Measurements from ENCODE around the gene NELFB.

Gene NELFB

DNA sequence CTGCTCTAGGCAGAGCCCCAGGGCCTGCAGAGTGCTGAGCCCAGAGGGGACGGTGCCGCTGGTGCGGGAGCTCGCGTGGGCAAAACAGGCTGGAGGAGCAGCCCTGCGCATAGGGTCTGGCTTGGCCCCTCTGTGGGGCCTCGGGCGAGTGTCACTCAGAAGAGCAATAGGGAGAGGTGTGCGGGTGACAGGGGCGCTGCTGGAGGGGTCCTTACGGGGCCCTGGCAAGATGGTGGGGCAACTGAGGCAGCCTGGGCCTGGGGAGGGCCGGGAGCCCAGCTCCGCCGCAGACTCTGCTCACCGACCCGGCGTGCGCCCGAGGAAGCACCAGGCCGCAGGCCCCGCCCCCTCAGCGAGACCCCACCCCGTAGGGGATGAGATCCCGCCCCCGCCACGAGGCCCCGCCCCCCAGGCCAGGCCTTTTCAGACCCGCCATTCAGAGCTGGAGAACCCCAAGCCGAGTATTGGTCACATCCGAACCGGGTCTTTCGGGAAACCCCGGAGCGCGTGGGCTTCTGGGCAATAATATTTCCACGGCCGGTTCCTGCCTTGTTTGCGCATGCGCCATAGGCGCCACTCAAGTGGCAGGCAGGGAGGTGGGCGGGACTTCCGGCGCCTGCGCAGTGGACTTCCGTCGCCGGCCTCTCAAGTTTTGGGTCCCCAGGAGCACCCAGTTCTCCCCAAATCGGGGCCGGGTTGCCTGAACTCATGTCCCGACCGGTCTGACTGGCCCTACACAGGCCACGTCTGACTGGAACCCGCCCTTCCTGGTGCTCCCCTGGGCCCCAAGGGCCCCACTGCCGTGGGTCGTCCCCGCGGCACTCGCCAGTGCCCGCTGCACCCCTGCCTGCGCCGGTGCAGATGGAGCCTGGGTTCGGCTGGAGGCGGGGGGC, 31.8 kb upstream of the NELFB start:
- peak; percentile 92 for DNase-seq

GRCh38 chr9:137224830-137225694, 30.1 kb upstream of the NELFB start, which contains the start of gene CYSRT1:
Gene CYSRT1, plus strand, starts transcription at chr9:137225174. Its CDS starts 448 bp downstream, at chr9:137225622.
- DNase-seq, result no peak

DNA sequence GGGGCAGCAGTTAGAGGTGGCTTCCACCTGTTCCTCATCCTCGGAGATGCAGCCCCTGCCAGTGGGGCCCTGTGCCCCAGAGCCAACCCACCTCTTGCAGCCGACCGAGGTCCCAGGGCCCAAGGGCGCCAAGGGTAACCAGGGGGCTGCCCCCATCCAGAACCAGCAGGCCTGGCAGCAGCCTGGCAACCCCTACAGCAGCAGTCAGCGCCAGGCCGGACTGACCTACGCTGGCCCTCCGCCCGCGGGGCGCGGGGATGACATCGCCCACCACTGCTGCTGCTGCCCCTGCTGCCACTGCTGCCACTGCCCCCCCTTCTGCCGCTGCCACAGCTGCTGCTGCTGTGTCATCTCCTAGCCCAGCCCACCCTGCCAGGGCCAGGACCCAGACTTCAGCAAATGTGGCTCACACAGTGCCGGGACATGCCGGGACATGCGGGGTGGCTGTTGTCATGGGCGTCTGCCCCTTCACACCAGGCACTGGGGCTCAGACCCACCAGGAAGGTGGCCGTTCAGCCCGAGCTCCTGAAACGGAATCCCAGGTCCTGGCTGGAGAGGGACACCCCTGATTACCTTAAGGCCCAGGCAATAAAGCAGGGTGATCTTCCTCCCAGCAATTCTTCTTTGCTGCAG, 29.3 kb upstream of the NELFB start:
- no peak for DNase-seq

DNA sequence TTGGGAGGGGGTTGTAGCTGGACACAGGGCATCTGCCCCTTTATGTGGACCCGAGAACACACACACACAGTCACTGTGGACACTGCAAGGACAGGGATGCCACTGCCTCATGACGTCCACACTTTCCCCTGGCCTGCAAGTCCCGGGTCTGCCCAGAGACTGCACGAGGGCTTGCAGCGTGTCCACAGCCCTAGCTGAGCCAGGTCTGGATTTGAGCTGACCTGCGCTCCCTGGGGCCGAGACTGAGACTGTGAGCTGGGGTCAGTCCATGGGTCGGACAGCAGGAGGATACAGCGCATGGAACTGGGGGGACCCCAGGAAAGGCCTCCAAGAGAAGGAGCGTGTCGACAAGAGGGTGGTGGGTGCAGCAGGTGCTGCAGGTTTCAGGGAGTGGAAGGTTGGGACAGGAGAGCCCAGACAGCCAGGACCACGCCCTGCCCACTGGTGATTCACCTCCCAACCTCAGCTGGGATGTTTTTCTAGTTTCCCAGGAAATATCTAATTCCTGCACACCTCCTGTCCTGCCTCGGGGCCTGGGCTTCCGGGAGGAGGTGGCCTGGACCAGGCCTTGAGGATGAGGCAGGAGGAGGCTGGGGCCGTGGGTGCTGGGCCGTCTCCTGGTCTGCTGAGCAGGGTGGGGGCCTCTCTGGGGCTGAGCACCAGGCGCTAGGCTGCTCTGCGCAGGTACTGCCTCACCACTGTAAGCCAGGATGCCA, 28.6 kb upstream of the NELFB start:
- DNase-seq, result no peak

- no peak for DNase-seq
Measured at GRCh38 chr9:137227054-137227852, 27.9 kb upstream of the NELFB start, which contains the start of gene RNF224. Gene RNF224, plus strand, starts transcription at chr9:137227502. Its CDS starts 834 bp downstream, at chr9:137228336.

DNA sequence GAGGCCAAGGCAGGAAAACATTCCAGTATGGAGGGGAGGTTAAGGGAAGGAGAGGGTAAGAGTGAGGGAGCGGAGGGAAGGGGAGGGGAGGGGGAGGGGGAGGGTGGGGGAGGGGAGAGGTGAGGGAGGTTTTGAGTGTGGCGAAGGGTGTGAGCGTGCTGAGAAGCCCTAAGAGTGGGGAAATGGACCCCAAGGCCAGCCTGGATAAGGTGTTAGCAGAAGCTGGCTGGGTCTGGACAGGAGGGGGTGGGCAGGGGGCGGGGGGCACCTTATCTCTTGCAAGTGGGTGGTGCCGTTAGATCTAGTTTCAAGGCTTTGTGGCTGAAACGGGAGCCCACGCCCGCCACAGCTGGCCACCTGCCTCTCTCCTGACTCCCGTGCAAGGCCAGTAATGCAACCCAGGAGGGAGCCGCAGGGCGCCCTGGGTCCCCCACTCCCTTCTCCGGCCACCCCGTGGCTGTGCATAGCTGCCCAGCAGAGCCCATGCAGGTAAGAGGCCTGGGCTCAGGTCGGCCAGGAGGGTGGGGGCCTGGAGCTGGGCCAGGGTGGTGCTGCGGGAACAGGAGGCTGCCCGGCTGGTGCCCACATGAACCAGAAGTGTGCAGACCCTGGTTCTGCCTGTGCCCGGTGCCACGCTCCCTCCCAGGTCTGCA, 27.1 kb upstream of the NELFB start:
- no peak for DNase-seq

- no peak for DNase-seq
Measured at GRCh38 chr9:137228506-137228967, 26.6 kb upstream of the NELFB start.

DNA sequence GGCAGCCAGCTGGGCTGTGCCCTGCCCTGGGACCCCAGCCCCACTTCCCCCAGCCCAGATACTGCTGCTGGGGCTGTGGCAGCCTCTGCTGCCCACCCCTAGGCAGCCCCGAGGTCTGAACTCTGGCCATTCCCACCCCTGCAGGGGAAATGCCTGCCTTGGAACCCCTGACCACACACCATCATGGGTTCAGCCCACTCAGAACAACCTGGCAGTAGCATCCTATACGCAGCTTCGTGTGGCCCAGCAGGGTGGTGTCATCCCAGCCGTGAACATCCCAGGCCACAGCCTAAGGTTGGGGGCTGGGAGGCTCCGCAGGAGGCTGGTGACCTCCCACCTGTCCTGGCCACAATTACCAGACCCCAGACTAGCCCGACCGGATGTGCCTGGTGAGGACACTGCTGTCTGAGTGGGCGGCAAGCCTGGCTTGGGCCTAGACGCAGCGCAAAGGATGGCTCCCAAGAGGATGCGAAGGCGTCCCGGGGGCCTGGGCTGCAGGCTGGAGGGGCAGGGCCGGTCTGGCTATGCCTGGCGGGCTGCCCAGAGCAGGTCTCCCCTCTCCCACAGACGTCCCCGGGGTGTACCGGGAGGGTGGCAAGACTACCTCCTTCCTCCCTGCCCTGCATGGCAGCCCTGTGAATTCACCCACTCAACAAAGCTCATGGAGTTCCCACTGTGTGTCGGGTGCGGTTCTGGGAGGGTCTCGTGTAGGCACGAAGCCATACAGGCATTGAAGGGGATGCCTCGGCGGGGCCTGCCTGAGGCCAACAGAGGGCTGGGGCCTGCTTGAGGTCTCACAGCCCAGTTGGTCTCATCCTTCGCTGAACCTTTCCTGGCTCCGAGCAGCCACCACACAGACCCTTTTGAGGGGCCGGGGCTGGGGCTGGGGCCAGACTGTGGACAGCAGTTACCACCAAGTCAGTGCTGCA, 25.9 kb upstream of the NELFB start:
- no peak for DNase-seq

DNA sequence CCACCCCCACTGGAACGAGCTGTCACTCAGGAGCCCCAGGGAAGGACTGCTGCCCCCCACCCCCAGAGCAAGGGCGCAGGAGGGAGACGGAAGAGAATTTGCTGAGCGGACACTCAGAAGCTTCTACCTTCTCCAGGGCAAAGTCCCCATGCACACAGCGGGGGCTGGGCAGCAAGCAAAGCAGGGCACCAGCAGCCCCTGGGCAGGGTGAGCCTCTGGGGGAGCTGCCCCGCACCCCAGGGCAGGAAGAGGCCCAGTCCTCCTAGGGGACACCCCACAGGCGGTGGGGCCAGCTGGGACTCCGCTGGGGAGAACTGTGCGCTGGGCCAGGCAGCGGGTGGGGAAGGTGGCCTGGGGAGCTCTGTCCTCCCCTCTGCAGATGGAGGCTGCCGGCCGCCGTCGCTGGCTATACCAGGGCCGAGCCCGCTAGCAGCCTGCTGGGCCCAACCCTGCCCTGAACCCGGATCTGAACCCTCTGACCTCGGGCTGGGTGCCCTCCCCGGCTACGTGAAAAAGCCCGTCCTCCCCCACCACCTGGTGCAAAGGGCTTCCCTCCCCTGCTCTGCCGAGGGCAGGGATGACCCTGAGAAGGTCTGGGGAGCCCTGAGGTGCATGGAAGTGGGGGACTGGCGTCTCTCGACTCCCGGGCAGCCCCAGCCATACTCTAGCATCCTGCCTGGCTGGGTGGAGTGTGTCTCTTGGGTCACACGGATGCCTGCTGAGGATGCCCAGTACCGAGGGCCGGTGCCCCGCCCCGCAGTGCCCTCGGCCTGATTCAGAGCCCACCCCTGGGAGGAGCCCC, 25.0 kb upstream of the NELFB start:
- DNase-seq, result no peak

DNA sequence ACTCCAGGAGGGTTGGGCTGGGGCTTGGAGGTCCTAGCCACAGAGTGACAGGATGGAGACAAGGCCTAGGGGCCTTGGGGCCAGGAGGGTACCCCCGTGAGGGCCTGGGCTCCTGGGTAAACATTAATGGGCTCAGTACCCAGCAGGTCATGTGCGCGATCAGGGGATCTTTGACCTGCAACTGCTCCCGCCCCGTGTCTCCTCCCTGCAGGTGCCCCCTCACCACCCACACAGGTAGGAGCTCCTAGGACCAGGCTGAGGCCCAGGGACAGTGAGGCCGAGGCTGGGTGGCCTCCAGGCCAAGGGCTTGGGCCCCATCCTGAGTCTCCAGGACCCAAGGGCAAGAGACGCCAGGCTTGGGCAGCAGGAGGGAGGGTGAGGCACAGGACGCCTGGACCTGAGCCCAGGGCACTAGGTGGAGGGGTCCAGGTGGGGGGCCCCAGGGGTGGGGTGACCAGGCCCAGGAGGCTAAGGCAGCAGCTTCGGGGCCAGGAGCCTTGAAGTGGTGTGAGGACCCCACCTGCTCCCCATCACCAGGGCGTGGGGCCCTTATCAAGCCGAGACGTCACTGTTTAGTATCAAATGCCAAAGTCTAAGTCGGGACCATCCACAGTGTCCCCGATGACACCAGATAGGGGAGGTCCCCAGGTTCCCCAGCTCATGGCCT, 24.3 kb upstream of the NELFB start, which contains the start of gene SLC34A3:
Gene SLC34A3, plus strand, starts transcription at position 197 of the 667 bp plus-strand sequence. CDS start 802 bp downstream, outside the sequence.
- no peak for DNase-seq

DNA sequence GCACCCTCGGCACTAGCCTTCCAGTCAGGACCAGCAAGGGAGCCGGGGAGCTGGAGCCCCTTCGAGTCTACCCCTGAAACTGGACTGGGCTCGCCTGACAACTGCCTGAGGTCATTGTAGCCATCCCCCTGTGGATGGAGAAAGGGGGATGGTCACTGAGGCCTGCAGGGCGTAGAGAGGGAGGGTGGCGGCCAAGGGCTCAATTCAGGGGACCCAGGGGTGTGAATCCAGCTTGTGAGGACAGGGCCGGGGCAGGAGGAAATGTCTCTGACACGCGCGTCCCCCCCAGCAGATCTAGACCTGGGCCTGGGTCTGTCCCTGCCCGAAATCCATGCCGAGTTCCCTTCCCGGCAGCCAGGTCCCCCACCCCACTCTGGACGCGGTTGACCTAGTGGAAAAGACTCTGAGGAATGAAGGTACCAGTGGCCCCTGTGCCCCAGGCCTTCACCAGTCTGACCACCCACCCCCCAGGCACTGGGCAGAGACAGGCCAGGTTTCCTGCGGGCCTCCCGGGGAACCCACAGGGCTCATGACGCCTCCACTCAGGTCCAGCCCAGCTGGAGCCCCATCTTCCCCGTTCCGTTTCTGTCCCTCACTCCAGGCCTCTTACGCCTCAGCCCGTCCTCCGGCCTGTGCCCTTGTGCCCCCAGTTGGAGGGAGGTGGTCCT, 23.6 kb upstream of the NELFB start:
- DNase-seq, result no peak

DNA sequence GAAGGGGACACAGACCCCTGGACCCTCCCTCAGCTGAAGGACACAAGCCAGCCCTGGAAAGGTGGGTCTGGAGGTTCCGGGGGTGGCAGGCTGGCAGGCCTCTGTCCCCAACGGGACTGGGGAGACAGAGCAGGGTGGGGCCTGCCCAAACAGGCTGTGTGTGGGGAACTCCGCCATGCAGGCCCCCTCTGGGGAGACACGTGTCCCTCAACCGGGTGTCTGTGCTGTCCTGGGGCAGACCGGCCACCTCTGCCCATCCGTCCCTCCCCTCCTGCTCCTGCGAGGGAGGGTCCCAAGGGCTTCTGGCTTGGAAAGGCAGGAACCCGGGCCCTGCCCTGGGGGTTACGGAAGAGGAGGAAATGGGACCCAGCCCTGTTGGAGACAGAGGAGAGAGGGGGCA, 23.0 kb upstream of the NELFB start:
- DNase-seq, result no peak

- no peak for DNase-seq
Measured at GRCh38 chr9:137232510-137232909, 22.6 kb upstream of the NELFB start.

DNA sequence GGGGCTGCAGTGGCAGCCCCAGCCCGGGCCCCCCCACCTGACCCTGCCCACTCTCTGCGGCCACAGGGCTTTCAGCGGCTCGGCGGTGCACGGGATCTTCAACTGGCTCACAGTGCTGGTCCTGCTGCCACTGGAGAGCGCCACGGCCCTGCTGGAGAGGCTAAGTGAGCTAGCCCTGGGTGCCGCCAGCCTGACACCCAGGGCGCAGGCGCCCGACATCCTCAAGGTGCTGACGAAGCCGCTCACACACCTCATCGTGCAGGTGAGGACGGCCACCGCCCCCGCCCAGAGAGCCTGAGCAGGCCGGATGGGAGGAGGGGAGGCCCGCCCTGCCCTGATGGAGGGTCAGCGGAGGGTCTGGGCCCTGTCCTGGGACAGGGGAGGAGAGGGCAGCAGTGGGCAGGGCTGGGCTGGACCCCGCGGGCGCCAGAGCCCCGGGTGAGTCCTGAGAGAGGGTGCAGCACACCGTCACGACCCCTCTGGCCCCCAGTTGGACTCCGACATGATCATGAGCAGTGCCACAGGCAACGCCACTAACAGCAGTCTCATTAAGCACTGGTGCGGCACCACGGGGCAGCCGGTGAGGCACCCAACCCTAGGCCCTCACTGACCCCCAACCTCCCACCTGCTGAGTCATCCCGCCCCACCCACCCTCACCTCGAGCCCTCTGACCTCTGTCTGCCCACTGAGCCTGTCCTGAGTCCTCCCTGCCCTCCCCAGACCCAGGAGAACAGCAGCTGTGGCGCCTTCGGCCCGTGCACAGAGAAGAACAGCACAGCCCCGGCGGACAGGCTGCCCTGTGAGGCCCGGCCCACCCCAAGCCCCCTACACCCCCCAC, 21.8 kb upstream of the NELFB start:
- DNase-seq, result no peak

DNA sequence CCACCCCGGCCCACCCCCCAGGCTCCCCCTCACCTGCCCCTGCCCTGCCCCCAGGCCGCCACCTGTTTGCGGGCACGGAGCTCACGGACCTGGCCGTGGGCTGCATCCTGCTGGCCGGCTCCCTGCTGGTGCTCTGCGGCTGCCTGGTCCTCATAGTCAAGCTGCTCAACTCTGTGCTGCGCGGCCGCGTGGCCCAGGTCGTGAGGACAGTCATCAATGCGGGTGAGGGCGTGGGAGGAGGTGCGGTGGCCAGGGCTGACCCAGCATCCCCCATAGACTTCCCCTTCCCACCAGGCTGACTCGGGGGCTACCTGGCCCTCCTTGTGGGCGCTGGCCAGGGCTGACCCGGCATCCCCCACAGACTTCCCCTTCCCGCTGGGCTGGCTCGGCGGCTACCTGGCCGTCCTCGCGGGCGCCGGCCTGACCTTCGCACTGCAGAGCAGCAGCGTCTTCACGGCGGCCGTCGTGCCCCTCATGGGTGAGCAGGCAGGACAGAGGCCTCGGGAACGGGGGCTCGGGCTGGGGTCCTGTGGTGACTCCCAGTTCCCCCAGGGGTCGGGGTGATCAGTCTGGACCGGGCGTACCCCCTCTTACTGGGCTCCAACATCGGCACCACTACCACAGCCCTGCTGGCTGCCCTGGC, 21.0 kb upstream of the NELFB start:
- no peak for DNase-seq
